Omental fat pad (tissue), 4 donors: ENCODE measurements around the gene CRYZL1. TPM values are rescaled to one million over a fixed set of nuclear protein-coding genes. Genes with fewer than 3 reads are reported as not detected.

Experiments used
- ATAC-seq: fragments of 150-250 bp; one replicate; pipeline ENCODE4 v1.9.1; 2016; ENCODE audit warnings: mild to moderate bottlenecking, moderate library complexity; ENCODE audit not compliant: low FRiP score
- DNase-seq: peaks from one replicate; pipeline ENCODE4 v3.0.0-alpha.2; 2019; ENCODE audit warnings: low spot score
- CTCF ChIP-seq, 3 donors: fragments of 450-650 bp; IDR thresholded peaks; one replicate each; pipeline ENCODE4 v1.5.1; 2016 to 2017; ENCODE audit warnings: antibody characterized with exemption in 3 of 3, mild to moderate bottlenecking in 3 of 3, moderate library complexity in 2 of 3
- total RNA-seq, 4 donors: library from RNA; depleted of rRNA; stranded (reverse); fragments of >200 nt; gene quantifications; one replicate each; pipeline ENCODE4 v1.1.0, GENCODE V29; 2016

CRYZL1 gene
- total RNA-seq, 4 donors from 2014 or later = 24.1 to 57.8 (median 28.3) TPM

DNA sequence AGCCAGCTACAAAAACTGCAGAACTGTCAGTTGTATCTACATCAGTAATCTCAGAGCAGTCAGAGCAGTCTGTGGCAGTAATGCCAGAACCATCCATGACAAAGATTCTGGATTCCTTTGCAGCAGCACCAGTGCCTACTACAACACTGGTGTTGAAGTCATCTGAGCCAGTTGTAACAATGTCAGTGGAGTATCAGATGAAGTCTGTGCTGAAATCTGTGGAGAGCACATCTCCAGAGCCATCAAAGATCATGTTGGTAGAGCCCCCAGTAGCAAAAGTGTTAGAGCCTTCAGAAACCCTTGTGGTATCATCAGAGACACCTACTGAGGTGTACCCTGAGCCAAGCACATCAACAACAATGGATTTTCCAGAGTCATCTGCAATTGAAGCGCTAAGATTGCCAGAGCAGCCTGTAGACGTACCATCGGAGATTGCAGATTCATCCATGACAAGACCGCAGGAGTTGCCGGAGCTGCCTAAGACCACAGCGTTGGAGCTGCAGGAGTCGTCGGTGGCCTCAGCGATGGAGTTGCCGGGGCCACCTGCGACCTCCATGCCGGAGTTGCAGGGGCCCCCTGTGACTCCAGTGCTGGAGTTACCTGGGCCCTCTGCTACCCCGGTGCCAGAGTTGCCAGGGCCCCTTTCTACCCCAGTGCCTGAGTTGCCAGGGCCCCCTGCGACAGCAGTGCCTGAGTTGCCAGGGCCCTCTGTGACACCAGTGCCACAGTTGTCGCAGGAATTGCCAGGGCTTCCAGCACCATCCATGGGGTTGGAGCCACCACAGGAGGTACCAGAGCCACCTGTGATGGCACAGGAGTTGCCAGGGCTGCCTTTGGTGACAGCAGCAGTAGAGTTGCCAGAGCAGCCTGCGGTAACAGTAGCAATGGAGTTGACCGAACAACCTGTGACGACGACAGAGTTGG lies 91.4 kb downstream of the CRYZL1 start:
- ATAC-seq (no peak), DNase-seq (no peak)
- no peak for TF ChIP-seq CTCF (IDR thresholded peaks at IDR 0.05)

- no peak for ATAC-seq
- TF ChIP-seq CTCF (IDR thresholded peaks at IDR 0.05) = no peak
- DNase-seq = no peak
Observed at GRCh38 chr21:33546086-33546485, 95.5 kb downstream of the CRYZL1 start.

DNA sequence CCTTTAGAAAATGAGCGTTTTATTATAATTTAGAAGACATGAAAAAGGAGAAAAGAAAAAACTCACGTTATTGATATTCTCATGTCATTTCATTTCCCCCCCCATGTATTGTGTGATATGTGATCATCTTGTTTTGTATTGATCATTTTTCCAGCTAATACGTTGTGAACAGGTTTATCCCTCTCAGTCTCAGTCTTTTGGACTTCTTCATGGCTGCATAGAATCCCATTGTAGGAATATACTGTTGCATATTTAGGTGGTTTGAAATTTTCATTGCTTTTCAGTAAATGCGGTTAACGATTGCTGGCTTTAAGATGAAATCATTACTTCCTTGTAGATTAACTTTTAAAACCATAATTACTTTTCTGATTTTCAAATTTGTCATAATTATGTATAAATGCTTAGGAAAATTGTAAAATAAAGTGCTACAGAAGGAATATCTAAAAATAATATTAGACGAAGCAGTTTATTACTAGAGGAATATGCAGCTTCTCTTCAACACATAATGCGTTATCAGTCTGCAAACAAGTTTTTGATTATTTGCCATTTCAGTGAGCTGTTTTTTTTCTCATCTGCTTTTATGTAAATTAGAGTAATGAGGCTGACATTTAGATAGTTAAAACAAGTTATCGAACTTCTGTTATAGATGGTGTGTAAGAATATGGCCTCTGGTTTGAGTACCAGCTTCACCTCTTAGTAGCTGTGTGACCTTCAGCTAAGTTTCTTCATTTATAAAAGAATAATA lies 96.9 kb downstream of the CRYZL1 start:
- no peak for ATAC-seq
- no peak for DNase-seq
- no peak for TF ChIP-seq CTCF (IDR thresholded peaks at IDR 0.05)

DNA sequence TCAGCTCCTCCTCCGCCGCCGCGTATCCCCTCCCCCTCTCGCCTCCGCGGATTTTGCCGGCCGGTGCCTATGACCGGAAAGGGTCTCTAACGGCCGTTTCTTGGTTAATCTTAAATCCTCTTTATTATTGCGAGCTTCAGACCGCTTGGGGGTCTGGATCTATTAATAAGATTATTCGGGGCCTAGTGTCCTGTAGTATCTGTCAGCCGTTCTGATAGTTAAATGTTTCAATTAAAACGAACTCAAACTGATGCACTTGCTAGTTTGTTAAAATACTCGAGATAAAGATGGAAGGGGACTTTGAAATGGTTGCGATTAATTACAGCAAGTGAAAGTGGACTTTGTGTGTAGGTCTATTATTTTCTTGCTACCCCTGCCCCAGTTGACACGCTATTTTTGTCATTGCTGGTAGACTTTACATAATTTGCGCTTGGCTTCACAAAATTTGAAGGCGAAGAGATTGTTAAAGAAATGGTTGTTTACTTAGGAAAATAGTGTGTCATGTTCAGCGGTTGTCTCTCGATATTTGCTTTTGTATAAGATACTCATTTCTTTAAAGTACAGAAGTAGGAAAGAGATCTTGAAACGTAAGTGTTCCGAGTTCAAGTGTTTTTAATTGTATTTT lies 97.9 kb downstream of the CRYZL1 start:
- peak; percentile 30 for ATAC-seq
- no peak for TF ChIP-seq CTCF (IDR thresholded peaks at IDR 0.05)
- DNase-seq = no peak

- no peak for TF ChIP-seq CTCF (IDR thresholded peaks at IDR 0.05)
- DNase-seq (peak; percentile 88), ATAC-seq (peak; percentile 98)
Observed at GRCh38 chr21:33542640-33543504, 98.7 kb downstream of the CRYZL1 start, which contains the start of gene SON. SON (plus strand) TSS chr21:33543038; CDS start chr21:33543093, 55 bp downstream.
